COR-L47 (cell line): ENCODE measurements around the gene MGAT4D.
"Not testable (repeated sequence)": the region's sequence is repeated elsewhere in the genome, so short reads cannot be mapped to it uniquely, and the experiment has no call there.

Source experiments
- DNase-seq: peaks from one replicate; lab custom pipeline; 2025; lab: John Stamatoyannopoulos, UW

MGAT4D gene

GRCh38 chr4:140439644-140440142 is 58.4 kb downstream of the MGAT4D start:
- DNase-seq = no peak

DNA sequence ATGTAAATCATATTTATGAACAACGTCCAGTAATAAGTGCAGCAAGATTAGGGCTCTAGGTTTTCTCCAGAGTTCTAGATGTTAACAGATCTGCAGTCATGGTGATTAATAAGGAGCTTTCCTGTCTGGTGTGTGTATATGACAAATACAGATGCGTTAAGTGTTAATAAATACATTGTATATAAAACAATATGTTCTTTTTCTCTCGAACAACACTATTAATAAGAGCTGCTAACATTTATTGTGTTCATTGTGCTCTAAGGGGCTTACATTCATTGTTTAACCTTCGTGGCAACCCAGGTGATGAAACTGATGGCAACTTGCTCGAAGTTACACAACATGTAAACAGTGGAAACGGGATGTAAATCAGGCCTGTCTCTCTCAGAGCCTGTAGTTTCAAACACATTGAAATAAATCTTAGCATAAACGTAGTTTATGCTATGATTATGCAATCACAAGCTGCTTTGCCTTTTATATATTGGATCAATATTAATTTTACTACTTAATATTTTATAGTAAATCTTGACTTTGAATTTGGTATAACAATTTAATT is 70.1 kb downstream of the MGAT4D start:
- no peak for DNase-seq

GRCh38 chr4:140427106-140427918 is 70.8 kb downstream of the MGAT4D start, which contains the start of gene CLGN:
CLGN (minus strand) TSS chr4:140427648; CDS start chr4:140413078, 14,570 bp downstream.
- DNase-seq = peak; percentile 83

DNA sequence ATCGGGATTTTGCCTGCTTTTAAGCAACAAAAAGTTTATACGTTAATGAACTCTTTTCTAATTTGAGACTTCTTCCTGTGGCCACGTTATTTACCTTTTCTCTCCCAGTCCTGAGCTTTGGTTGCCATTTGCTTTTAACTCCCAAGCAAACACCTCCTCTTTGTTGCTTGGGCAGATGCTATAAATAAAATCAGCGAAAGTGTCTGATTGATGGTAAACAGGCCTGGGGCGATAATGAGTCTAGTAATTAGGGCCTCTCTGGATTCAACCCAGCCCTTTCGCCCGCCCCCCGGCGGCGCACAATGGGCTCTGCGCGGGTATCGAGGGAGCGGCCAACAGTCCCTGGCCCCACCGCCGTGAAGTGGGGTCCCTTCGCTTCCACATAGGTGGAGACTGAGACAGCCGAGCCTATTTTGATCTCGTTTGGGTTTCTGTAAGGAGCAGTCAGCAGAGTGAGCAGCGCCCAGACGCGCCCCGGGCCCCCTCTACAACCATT is 71.4 kb downstream of the MGAT4D start:
- DNase-seq = peak; percentile 93

DNA sequence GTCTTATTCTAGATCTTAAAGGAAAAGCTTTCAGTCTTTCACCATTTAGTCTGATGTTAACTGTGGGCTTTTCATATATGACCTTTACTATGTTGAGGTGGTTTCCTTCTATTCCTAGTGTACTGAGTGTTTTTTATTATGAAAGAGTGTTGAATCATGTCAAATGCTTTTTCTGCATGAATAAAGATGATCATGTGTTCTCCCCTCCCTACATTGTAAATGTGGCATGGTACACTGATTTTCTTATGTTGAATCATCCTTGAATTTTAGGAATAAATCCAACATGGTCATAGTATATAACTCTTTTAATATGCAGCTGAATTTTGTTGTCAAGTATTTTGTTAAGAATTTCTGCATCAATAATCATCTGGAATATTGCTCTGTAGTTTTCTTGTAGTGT is 75.0 kb downstream of the MGAT4D start:
- no peak for DNase-seq

- not testable (repeated sequence) for DNase-seq
Observed at GRCh38 chr4:140413130-140413969, 84.7 kb downstream of the MGAT4D start.

DNA sequence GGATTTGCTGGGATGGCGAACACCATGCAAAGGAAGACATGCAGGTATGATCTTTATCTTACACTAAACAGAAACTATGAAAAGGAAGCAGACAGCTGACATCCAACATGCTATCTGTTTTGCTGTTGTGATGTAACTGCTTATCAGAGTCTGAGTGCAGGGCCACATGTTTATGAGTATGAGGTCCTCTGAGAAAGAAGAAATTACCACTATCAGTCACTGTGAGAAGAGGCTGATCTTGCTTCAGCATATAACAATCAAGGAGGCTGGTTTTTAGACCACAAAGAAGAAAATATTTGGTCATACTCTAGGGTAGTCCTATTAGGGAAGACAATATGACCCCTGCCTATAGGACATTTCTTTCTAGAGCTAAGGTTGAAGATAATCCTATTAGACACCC is 89.1 kb downstream of the MGAT4D start:
- DNase-seq = no peak

DNA sequence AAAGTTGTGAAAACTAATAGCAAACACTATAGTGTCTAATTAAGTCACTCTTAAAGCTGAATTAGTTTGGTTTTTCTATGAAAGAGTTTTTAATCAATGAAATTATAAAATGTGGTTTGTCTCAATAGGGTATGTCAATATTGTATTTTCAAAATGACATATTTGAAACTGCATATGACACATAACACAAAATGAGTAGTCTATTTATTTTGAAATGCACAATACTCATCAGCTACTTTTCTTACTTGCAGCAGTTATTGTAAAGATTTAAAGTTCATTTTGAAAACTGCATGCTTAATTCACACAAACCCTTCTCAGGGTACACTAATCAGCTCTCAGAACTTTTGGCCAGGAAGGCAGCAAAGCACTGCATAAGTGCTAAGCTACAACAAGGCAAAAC is 91.8 kb downstream of the MGAT4D start:
- no peak for DNase-seq

- DNase-seq = no peak
Observed at GRCh38 chr4:140400111-140400510, 98.0 kb downstream of the MGAT4D start.

DNA sequence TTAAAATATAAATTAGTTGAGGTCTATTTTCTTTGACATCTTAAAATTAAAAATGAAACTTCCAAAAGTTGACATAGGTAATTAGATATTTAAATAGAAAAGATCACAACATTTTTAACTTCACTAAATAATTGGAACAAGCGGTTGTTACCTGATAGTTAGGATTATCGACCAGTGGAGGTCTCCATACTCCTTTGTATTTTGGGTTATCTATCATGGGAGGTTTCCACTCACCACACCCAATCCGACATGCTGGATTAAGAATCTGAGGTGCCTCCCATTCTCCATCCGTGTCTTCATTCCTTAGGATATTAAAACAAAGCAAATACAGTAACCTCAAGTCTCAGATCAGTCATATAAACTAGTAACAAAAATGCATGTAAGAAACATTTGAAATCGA is 102.4 kb downstream of the MGAT4D start:
- DNase-seq = peak; percentile 7
